ENCODE measurements around the gene ASB13. TPM values are rescaled to one million over a fixed set of nuclear protein-coding genes. Genes with fewer than 3 reads are reported as not detected.

The ASB13 gene
- polyA plus RNA-seq, 1 donor from 2014 or later, result 5.6 TPM

DNA sequence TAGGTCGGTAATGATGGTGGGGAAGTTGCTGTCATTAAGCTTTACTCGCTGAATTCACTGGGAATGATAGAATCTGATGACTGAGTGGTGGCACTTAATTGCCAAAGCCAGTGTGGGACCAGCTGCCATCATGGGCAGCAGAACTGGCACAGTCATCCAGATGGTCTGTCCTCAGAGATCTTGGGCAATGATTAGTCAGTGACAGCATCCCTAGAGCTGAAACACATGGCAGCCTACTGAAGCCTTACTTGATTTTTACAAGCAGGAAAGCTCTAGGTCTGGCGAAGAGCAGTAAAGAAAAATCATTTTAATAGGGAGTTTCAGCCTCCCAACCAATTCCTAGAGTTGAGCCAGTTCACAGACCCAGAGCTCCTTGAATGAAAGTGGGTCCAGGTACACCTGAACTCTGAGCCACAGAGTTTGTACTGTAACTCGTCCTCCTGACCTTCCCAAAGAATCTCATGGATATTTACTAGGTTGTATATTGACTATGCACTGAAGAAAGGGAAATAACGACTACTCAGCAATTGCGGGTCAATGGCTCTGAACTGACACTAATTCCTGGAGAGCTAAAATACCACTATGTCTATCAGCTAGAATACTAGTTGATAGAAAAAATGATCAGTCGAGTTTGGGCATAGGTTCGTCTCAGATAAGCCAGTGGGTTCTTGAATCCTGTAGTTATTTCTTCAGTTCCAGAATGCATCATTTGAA is 4.4 kb upstream of the ASB13 start:
- no peak overlapping the region for H3K9ac ChIP-seq (ENCODE audit: low read length)
- no peaks in the 10 kb centered on the region for H3K36me3 ChIP-seq (ENCODE audit: insufficient read depth, low read length)
- TF ChIP-seq SMC3 (conservative IDR thresholded peaks at IDR 0.05; ENCODE audit: poor library complexity) (no peak), CTCF (IDR thresholded peaks at IDR 0.05; ENCODE audit: poor library complexity, severe bottlenecking) (no peak), TAF1 (IDR thresholded peaks at IDR 0.05; ENCODE audit: low read depth) (no peak), EZH2 (IDR thresholded peaks at IDR 0.05; ENCODE audit: borderline replicate concordance, insufficient read depth, low read length, poor library complexity, severe bottlenecking) (no peak), POLR2AphosphoS5 (IDR thresholded peaks at IDR 0.05) (no peak), EP300 (conservative IDR thresholded peaks at IDR 0.05; ENCODE audit: poor library complexity, severe bottlenecking) (no peak), RAD21 (conservative IDR thresholded peaks at IDR 0.05) (no peak), MXI1 (conservative IDR thresholded peaks at IDR 0.05; ENCODE audit: poor library complexity, severe bottlenecking) (no peak)
- TF ChIP-seq, protein P1, sequence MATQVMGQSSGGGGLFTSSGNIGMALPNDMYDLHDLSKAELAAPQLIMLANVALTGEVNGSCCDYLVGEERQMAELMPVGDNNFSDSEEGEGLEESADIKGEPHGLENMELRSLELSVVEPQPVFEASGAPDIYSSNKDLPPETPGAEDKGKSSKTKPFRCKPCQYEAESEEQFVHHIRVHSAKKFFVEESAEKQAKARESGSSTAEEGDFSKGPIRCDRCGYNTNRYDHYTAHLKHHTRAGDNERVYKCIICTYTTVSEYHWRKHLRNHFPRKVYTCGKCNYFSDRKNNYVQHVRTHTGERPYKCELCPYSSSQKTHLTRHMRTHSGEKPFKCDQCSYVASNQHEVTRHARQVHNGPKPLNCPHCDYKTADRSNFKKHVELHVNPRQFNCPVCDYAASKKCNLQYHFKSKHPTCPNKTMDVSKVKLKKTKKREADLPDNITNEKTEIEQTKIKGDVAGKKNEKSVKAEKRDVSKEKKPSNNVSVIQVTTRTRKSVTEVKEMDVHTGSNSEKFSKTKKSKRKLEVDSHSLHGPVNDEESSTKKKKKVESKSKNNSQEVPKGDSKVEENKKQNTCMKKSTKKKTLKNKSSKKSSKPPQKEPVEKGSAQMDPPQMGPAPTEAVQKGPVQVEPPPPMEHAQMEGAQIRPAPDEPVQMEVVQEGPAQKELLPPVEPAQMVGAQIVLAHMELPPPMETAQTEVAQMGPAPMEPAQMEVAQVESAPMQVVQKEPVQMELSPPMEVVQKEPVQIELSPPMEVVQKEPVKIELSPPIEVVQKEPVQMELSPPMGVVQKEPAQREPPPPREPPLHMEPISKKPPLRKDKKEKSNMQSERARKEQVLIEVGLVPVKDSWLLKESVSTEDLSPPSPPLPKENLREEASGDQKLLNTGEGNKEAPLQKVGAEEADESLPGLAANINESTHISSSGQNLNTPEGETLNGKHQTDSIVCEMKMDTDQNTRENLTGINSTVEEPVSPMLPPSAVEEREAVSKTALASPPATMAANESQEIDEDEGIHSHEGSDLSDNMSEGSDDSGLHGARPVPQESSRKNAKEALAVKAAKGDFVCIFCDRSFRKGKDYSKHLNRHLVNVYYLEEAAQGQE (IDR thresholded peaks at IDR 0.05; ENCODE audit: borderline replicate concordance), result no peak
- H3K9me2 ChIP-seq (ENCODE audit: insufficient read depth, low read length), result no peaks in the 10 kb centered on the region
- no peak overlapping the region for H3K4me3 ChIP-seq (ENCODE audit: low read length)
- no peak overlapping the region for H3K4me2 ChIP-seq (ENCODE audit: low read length)
- no peaks in the 10 kb centered on the region for H3F3A ChIP-seq (ENCODE audit: insufficient read depth, low read length, poor library complexity, severe bottlenecking)
- H3K27ac ChIP-seq (ENCODE audit: low read length), result no peak overlapping the region
- H3K9me3 ChIP-seq (ENCODE audit: low read length), result no peaks in the 10 kb centered on the region
- H3K79me2 ChIP-seq (replicated peaks; ENCODE audit: insufficient read depth, low read length), result no peaks in the 10 kb centered on the region
- H3K27me3 ChIP-seq (ENCODE audit: insufficient read depth, low read depth, low read length), result peaks cover 15% of the 10 kb centered on the region
- H4K20me1 ChIP-seq (ENCODE audit: insufficient read depth), result no peaks in the 10 kb centered on the region
- H2AFZ ChIP-seq (ENCODE audit: low read depth, low read length), result no peak overlapping the region

DNA sequence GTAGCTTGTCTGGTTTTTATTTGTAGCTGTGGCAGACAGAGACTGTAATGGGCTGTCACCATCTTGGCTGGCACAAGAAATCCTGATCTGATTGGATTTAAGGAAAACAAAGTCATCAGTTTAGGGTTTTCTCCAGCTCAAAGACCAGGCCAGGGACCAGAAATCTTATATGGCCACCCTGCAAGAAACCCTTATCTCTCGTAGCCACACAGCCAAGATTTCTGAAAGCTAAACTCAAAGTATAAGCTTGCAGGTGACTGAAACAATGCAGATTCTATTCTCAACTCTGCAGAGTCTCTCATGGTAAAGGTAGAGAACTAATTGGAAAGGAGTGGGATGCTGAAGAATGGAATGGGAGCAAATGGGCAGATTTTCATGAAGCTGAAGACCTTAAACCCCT is 3.2 kb upstream of the ASB13 start:
- Histone ChIP-seq H3K9ac (ENCODE audit: low read length) (no peak overlapping the region), H3K4me3 (ENCODE audit: low read length) (no peak overlapping the region), H3K9me3 (ENCODE audit: low read length) (no peaks in the 10 kb centered on the region), H3K9me2 (ENCODE audit: insufficient read depth, low read length) (no peaks in the 10 kb centered on the region), H2AFZ (ENCODE audit: low read depth, low read length) (no peak overlapping the region), H3K27ac (ENCODE audit: low read length) (no peak overlapping the region), H3K4me2 (ENCODE audit: low read length) (no peak overlapping the region), H4K20me1 (ENCODE audit: insufficient read depth) (no peaks in the 10 kb centered on the region), H3K36me3 (ENCODE audit: insufficient read depth, low read length) (no peaks in the 10 kb centered on the region), H3K79me2 (replicated peaks; ENCODE audit: insufficient read depth, low read length) (no peaks in the 10 kb centered on the region), H3K27me3 (ENCODE audit: insufficient read depth, low read depth, low read length) (peaks cover 20% of the 10 kb centered on the region), H3F3A (ENCODE audit: insufficient read depth, low read length, poor library complexity, severe bottlenecking) (no peaks in the 10 kb centered on the region)
- TF ChIP-seq, protein P1 (IDR thresholded peaks at IDR 0.05; ENCODE audit: borderline replicate concordance), result no peak
- no peak for TF ChIP-seq TAF1 (IDR thresholded peaks at IDR 0.05; ENCODE audit: low read depth)
- no peak for TF ChIP-seq RAD21 (conservative IDR thresholded peaks at IDR 0.05)
- no peak for TF ChIP-seq POLR2AphosphoS5 (IDR thresholded peaks at IDR 0.05)
- no peak for TF ChIP-seq CTCF (IDR thresholded peaks at IDR 0.05; ENCODE audit: poor library complexity, severe bottlenecking)
- TF ChIP-seq EP300 (conservative IDR thresholded peaks at IDR 0.05; ENCODE audit: poor library complexity, severe bottlenecking), result no peak
- TF ChIP-seq SMC3 (conservative IDR thresholded peaks at IDR 0.05; ENCODE audit: poor library complexity), result no peak
- TF ChIP-seq MXI1 (conservative IDR thresholded peaks at IDR 0.05; ENCODE audit: poor library complexity, severe bottlenecking), result no peak
- no peak for TF ChIP-seq EZH2 (IDR thresholded peaks at IDR 0.05; ENCODE audit: borderline replicate concordance, insufficient read depth, low read length, poor library complexity, severe bottlenecking)
